Spleen (tissue), 11 donors: ENCODE results near the gene FBN3. TPM values are rescaled to one million over a fixed set of nuclear protein-coding genes. Genes with fewer than 3 reads are reported as not detected.

Experiments used
- DNase-seq: peaks from one replicate; pipeline ENCODE4 v3.0.0-alpha.2; 2020
- H3K27ac ChIP-seq, 8 donors: fragments of 200-600 bp; sonication (generic) in 7 of 8; 1 replicate in 4 of 8; 2 replicates in 4 of 8; pipeline versions ENCODE4 v1.5.0 to v1.8.0; 2016 to 2021; ENCODE audit warnings: inconsistent platforms in 4 of 8, mild to moderate bottlenecking in 4 of 8, moderate library complexity in 1 of 8
- H3K27me3 ChIP-seq, 7 donors: fragments of 200-600 bp; sonication (generic) in 6 of 7; replicated peaks in 1 of 7; 1 replicate in 4 of 7; 2 replicates in 3 of 7; pipeline versions ENCODE4 v1.5.0 to v1.8.0; 2016 to 2021; ENCODE audit warnings: inconsistent platforms in 3 of 7, mild to moderate bottlenecking in 1 of 7
- H3K36me3 ChIP-seq, 6 donors: fragments of 200-600 bp; sonication (generic) in 5 of 6; 1 replicate in 4 of 6; 2 replicates in 2 of 6; pipeline versions ENCODE4 v1.5.0 to v1.8.0; 2016 to 2021; ENCODE audit warnings: inconsistent platforms in 2 of 6
- H3K4me1 ChIP-seq, 6 donors: fragments of 200-600 bp; sonication (generic) in 5 of 6; 1 replicate in 3 of 6; 2 replicates in 3 of 6; pipeline versions ENCODE4 v1.5.0 to v1.8.0; 2016 to 2021; ENCODE audit warnings: inconsistent platforms in 3 of 6
- H3K4me3 ChIP-seq, 8 donors: fragments of 200-600 bp; sonication (generic) in 7 of 8; 1 replicate in 4 of 8; 2 replicates in 4 of 8; pipeline versions ENCODE4 v1.5.0 to v1.8.0; 2016 to 2021; ENCODE audit warnings: inconsistent platforms in 4 of 8, mild to moderate bottlenecking in 4 of 8, moderate library complexity in 2 of 8
- H3K9me3 ChIP-seq, 8 donors: fragments of 200-600 bp; sonication (generic) in 7 of 8; 1 replicate in 4 of 8; 2 replicates in 4 of 8; pipeline versions ENCODE4 v1.5.0 to v1.8.0; 2016 to 2021; ENCODE audit warnings: inconsistent platforms in 4 of 8
- CTCF ChIP-seq, 11 experiments: fragments of 200-600 bp in 7 of 11; fragments of 450-650 bp in 4 of 11; sonication (generic) in 4 of 11; IDR thresholded peaks in 8 of 11; conservative IDR thresholded peaks in 3 of 11; 1 replicate in 7 of 11; 2 replicates in 4 of 11; pipeline versions ENCODE4 v1.4.0 to v1.8.0; 2016 to 2021; ENCODE audit warnings: antibody characterized with exemption in 11 of 11, inconsistent platforms in 4 of 11, mild to moderate bottlenecking in 1 of 11
- POLR2A ChIP-seq, 3 donors: fragments of 450-650 bp; IDR thresholded peaks; one replicate each; pipeline ENCODE4 v1.5.1; 2017; ENCODE audit warnings: antibody characterized with exemption in 3 of 3, mild to moderate bottlenecking in 1 of 3
- POLR2AphosphoS5 ChIP-seq, 3 donors: sonication (generic); formaldehyde crosslinking; IDR thresholded peaks; one replicate each; pipeline ENCODE4 v1.5.1; 2017; ENCODE audit warnings: antibody characterized with exemption in 3 of 3
- WGBS, 5 donors: extraction: QIAGEN DNeasy Blood & Tissue Kit in 3 of 5; methylation state at CpG; one replicate each; pipeline versions ENCODE4 v1.1.5 to v1.1.7; 2013 to 2018; 5-methylcytosine and 5-hydroxymethylcytosine counted together
- intact Hi-C: fragments of 100-400 bp; cut with DNase I; formaldehyde crosslinking; loops from one replicate; pipeline ENCODE4 v1.15.0; 2023; ENCODE audit warnings: low total_unique reads
- polyA plus RNA-seq, 3 donors: library from polyadenylated mRNA; stranded (reverse); fragments of 200-250 nt; gene quantifications; one replicate each; pipeline ENCODE4 v1.2.1, GENCODE V29; 2013
- total RNA-seq, 7 donors: library from RNA; depleted of rRNA in 3 of 7; stranded (reverse); fragments of >200 nt in 3 of 7; fragmentation: NEBNext Ultra II Directional in 4 of 7; extraction: Animal tissue kit (Norgen Biotek cat#: 25700) in 4 of 7; gene quantifications; one replicate each; pipeline versions ENCODE4 v1.1.0 to v1.2.1, GENCODE V29; 2016 to 2021
- donor health status: healthy with polysubstance abuse.
- donor health status: DM: no; HTN: no; CAD: no; lungs with moderate emphysema.
- donor health status: DM: no; HTN: no; CAD: no.
- donor health status: Bipolar disorder and iron deficiency.
- donor health status: healthy.
- donor health status: DM: no; HTN: no; CAD: no.
- donor health status: DM: yes; HTN: yes; CAD: no.

The FBN3 gene
- total and polyA plus RNA-seq, 10 donors = 0.02 TPM; not detected in 9

GRCh38 chr19:8093740-8094139 lies 55.7 kb downstream of the FBN3 start:
- Histone ChIP-seq H3K27ac (no peak overlapping the region), H3K4me1 (no peaks in the 10 kb centered on the region), H3K4me3 (no peak overlapping the region), H3K9me3 (peaks cover 6 to 62% (median 53%) of the 10 kb centered on the region in 8 donors), H3K27me3 (peaks cover 0 to 13% (median 0%) of the 10 kb centered on the region in 7 donors), H3K36me3 (no peaks in the 10 kb centered on the region)
- 90 to 98% (median 94%) methylated on average over 2 of the region's 2 CpGs for WGBS, 5 donors
- TF ChIP-seq POLR2A (IDR thresholded peaks at IDR 0.05) (no peak), CTCF (IDR thresholded peaks at IDR 0.05 in 8 of 11, conservative IDR thresholded peaks at IDR 0.05 in 3 of 11) (no peak), POLR2AphosphoS5 (IDR thresholded peaks at IDR 0.05) (no peak)
- intact Hi-C loops = no loop called here
- DNase-seq = no peak

GRCh38 chr19:8090950-8091349 lies 58.4 kb downstream of the FBN3 start:
- Histone ChIP-seq H3K9me3 (peaks cover 6 to 43% (median 35%) of the 10 kb centered on the region in 8 donors), H3K36me3 (no peaks in the 10 kb centered on the region), H3K27me3 (peaks cover 0 to 9% (median 0%) of the 10 kb centered on the region in 7 donors), H3K4me3 (no peak overlapping the region), H3K4me1 (no peaks in the 10 kb centered on the region), H3K27ac (no peak overlapping the region)
- no peak for TF ChIP-seq CTCF (IDR thresholded peaks at IDR 0.05 in 8 of 11, conservative IDR thresholded peaks at IDR 0.05 in 3 of 11)
- TF ChIP-seq POLR2A (IDR thresholded peaks at IDR 0.05) = no peak
- TF ChIP-seq POLR2AphosphoS5 (IDR thresholded peaks at IDR 0.05) = no peak
- no peak for DNase-seq
- intact Hi-C loops = no loop called here
- 85 to 100% (median 92%) methylated on average over 2 of the region's 2 CpGs for WGBS, 5 donors

- H3K36me3 ChIP-seq = no peaks in the 10 kb centered on the region
- H3K27me3 ChIP-seq = peaks cover 0 to 14% (median 0%) of the 10 kb centered on the region in 7 donors
- 84 to 91% (median 85%) methylated on average over 15 to 19 of the region's 19 CpGs for WGBS, 5 donors
- intact Hi-C loops = no loop called here
- no peak for DNase-seq
- H3K27ac ChIP-seq = no peak overlapping the region
- H3K9me3 ChIP-seq = peaks cover 0 to 33% (median 25%) of the 10 kb centered on the region in 8 donors
- no peaks in the 10 kb centered on the region for H3K4me1 ChIP-seq
- no peak for TF ChIP-seq POLR2AphosphoS5 (IDR thresholded peaks at IDR 0.05)
- no peak overlapping the region for H3K4me3 ChIP-seq
Measured at GRCh38 chr19:8089664-8090601, 59.5 kb downstream of the FBN3 start.

- no peak for TF ChIP-seq POLR2A (IDR thresholded peaks at IDR 0.05)
- TF ChIP-seq CTCF (IDR thresholded peaks at IDR 0.05 in 8 of 11, conservative IDR thresholded peaks at IDR 0.05 in 3 of 11) = no peak
- TF ChIP-seq POLR2AphosphoS5 (IDR thresholded peaks at IDR 0.05) = no peak
- WGBS, 5 donors = 69 to 91% (median 85%) methylated on average over 3 to 8 of the region's 8 CpGs
- peaks cover 0 to 23% (median 15%) of the 10 kb centered on the region in 8 donors for H3K9me3 ChIP-seq
- H3K4me3 ChIP-seq = no peak overlapping the region
- DNase-seq = no peak
- H3K27me3 ChIP-seq = peaks cover 0 to 16% (median 0%) of the 10 kb centered on the region in 7 donors
- H3K36me3 ChIP-seq = no peaks in the 10 kb centered on the region
- intact Hi-C loops = no loop called here
- no peak overlapping the region for H3K27ac ChIP-seq
- H3K4me1 ChIP-seq = no peaks in the 10 kb centered on the region
Measured at GRCh38 chr19:8088752-8089663, 60.4 kb downstream of the FBN3 start.
